Measurements from ENCODE around the gene PANK4. TPM values are rescaled to one million over a fixed set of nuclear protein-coding genes. Genes with fewer than 3 reads are reported as not detected.

PANK4 gene
- total RNA-seq, 3 donors from 2014 or later = 16.5 to 32.8 (median 31.3) TPM

DNA sequence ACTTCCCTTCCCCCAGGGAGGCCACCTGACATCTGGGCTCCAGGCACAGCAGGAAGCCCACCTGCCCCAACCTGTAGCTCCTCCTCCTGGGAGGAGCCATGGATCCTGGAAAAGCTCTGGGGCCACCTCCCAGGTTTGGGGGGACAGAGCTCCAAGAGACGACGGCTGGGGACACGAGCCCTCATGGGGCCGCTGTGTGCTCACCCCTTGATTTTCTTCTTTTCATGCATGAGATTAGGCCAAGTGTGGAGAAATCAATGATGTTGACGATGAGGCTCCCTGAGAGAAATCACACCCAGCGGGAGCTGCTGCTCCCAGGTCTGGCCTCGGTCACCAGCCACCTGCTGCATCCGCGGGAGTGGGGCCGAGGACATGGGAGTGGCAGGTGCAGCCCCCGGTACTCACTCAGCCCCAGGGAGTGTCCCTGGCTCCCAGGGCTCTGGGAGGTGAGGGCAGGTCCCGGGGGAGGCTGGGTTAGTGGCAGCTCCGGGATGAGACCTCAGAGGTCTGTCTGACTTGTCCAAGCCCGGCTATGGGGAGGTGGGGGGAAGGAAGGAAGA lies 38.5 kb upstream of the PANK4 start:
- Histone ChIP-seq H3K27ac (no peak overlapping the region), H3K27me3 (peaks cover 0 to 7% of the 10 kb centered on the region in 2 donors), H3K4me1 (no peaks in the 10 kb centered on the region), H3K4me3 (no peak overlapping the region), H3K36me3 (no peaks in the 10 kb centered on the region), H3K9me3 (no peaks in the 10 kb centered on the region)
- DNase-seq (ENCODE audit: low spot score in 2 of 2) = no peak
- intact Hi-C loops (cut with DNase I; ENCODE audit: low total_unique reads) = no loop called here
- TF ChIP-seq, protein P1, sequence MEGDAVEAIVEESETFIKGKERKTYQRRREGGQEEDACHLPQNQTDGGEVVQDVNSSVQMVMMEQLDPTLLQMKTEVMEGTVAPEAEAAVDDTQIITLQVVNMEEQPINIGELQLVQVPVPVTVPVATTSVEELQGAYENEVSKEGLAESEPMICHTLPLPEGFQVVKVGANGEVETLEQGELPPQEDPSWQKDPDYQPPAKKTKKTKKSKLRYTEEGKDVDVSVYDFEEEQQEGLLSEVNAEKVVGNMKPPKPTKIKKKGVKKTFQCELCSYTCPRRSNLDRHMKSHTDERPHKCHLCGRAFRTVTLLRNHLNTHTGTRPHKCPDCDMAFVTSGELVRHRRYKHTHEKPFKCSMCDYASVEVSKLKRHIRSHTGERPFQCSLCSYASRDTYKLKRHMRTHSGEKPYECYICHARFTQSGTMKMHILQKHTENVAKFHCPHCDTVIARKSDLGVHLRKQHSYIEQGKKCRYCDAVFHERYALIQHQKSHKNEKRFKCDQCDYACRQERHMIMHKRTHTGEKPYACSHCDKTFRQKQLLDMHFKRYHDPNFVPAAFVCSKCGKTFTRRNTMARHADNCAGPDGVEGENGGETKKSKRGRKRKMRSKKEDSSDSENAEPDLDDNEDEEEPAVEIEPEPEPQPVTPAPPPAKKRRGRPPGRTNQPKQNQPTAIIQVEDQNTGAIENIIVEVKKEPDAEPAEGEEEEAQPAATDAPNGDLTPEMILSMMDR (IDR thresholded peaks at IDR 0.05) = no peak
- TF ChIP-seq POLR2AphosphoS5 (IDR thresholded peaks at IDR 0.05) = no peak
- no peak for TF ChIP-seq POLR2A (IDR thresholded peaks at IDR 0.05)

DNA sequence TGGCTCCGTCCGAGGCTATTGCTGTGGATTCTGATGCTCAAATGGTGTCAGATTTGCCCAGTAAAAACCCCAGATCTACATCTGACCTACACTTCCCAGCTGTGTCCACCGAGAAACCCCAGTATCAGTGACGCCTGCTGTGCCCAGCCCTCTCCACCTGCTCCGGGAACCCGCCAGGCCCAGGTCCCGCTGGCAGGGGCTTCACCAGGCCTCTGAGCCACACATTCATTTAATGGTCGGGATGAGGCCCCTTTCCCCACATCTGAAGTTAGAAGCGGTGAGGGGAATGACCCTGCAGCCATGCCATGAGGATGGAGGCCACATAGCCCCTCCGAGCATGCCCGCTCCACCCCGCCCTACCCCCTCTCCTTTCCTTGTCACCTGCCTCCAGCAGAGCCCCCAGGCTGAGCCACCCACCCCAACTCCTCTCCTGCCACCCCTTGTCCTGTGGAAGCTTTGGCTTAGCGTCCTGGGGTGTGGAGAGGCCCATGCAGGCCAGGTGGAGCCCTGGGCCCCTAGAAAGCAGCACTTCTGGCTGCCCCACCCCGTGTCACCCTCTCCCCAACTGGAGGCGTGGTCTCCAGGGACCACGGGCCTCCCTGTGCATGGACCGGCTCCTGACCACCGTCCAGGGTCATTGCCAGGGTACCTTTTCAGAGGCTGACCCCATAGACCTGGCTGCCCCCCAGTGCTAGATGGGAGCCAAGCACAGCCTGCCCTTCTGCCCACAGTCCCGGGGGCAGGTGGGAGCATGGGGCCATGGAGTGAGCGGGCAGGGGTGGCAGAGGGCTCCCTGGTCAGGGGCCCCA lies 37.8 kb upstream of the PANK4 start:
- H3K36me3 ChIP-seq = no peaks in the 10 kb centered on the region

DNA sequence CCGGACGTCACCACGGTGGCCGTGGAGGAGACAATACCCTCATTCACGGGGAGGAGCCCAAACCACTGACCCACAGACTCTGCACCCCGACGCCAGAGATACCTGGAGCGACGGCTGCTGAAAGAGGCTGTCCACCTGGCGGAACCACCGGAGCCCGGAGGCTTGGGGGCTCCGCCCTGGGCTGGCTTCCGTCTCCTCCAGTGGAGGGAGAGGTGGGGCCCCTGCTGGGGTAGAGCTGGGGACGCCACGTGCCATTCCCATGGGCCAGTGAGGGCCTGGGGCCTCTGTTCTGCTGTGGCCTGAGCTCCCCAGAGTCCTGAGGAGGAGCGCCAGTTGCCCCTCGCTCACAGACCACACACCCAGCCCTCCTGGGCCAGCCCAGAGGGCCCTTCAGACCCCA lies 36.8 kb upstream of the PANK4 start:
- H3K36me3 ChIP-seq = no peaks in the 10 kb centered on the region
- H3K4me1 ChIP-seq = no peaks in the 10 kb centered on the region
- TF ChIP-seq POLR2AphosphoS5 (IDR thresholded peaks at IDR 0.05) = no peak
- TF ChIP-seq, protein P1 (IDR thresholded peaks at IDR 0.05) = no peak
- TF ChIP-seq POLR2A (IDR thresholded peaks at IDR 0.05) = no peak
- H3K27ac ChIP-seq = no peak overlapping the region
- H3K27me3 ChIP-seq = peaks cover 0 to 7% of the 10 kb centered on the region in 2 donors
- intact Hi-C loops (cut with DNase I; ENCODE audit: low total_unique reads) = no loop called here
- H3K9me3 ChIP-seq = no peaks in the 10 kb centered on the region
- no peak for DNase-seq (ENCODE audit: low spot score in 2 of 2)
- H3K4me3 ChIP-seq = no peak overlapping the region

More for the DNA sequence above, 37.8 kb upstream of the PANK4 start:
- H3K4me3 ChIP-seq = no peak overlapping the region
- no peak for TF ChIP-seq POLR2A (IDR thresholded peaks at IDR 0.05)
- TF ChIP-seq POLR2AphosphoS5 (IDR thresholded peaks at IDR 0.05) = no peak
- TF ChIP-seq, protein P1 (IDR thresholded peaks at IDR 0.05) = no peak
- no peak for DNase-seq (ENCODE audit: low spot score in 2 of 2)
- no peak overlapping the region for H3K27ac ChIP-seq
- peaks cover 0 to 7% of the 10 kb centered on the region in 2 donors for H3K27me3 ChIP-seq
- intact Hi-C loops (cut with DNase I; ENCODE audit: low total_unique reads) = no loop called here
- H3K9me3 ChIP-seq = no peaks in the 10 kb centered on the region
- no peaks in the 10 kb centered on the region for H3K4me1 ChIP-seq

DNA sequence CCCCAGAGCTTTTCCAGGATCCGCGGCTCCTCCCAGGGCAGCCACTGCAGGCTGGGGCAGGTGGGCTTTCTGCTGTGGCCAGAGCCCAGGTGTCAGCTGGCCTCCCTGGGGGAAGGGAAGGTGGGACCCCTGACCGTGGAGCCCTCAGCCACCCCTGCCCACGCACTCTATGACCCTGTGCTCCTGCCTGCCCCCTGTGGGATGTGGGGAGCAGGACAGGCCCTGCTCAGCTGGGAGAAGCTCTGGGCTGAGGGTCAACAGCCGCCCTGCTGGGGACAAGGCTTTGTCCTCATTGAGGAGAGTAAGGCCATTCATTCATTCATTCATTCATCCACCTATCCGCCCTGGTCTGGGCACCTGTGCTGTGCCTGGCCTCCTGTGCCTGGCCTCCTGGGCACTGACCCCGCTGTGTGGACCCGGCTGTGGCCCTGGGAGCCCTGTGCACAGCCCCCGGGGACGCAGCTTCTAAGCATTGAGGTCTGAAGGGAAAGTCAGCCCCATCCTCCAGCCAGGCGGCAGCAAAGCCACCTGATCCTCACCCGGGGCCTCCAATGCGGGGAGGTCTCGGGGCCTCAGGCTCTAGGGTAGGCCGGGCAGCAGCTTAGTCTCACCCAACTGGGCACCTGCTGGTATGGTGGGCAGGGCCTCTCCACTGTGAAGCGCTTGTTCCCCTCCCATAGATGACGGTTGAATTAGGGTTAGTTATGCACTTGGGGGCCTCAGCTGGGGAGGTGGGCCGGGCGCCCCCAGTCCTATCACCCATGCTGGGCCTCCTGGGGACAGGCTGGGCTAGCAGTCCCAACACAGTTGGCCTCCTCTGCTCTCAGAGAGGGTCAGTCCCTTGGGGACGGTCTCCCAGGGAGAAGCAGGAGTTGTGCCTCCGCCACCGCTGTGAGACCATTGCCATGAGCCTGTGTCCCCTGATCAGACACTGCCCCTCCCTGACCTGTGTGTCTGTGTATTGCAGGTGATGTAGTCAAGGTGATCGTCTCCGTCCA lies 35.8 kb upstream of the PANK4 start:
- Histone ChIP-seq H3K27me3 (peaks cover 0 to 5% of the 10 kb centered on the region in 2 donors), H3K4me1 (peaks cover 7 to 8% of the 10 kb centered on the region in 2 donors), H3K27ac (no peak overlapping the region), H3K36me3 (no peaks in the 10 kb centered on the region), H3K9me3 (no peaks in the 10 kb centered on the region), H3K4me3 (no peak overlapping the region)
- TF ChIP-seq, protein P1 (IDR thresholded peaks at IDR 0.05) = peak in 2 of 3 donors; percentile 16 to 26
- TF ChIP-seq POLR2AphosphoS5 (IDR thresholded peaks at IDR 0.05) = no peak
- intact Hi-C loops (cut with DNase I; ENCODE audit: low total_unique reads) = no loop called here
- DNase-seq (ENCODE audit: low spot score in 2 of 2) = no peak
